DOHH2 (cell line): ENCODE results near the gene CCDC107.

Experiments used
- H3F3A ChIP-seq: fragments of 200-600 bp; sonication (generic), shearing (Covaris generic); 2 replicates; pipeline ENCODE4 v1.6.0; 2016; ENCODE audit warnings: antibody characterized with exemption, mild to moderate bottlenecking; ENCODE audit not compliant: control insufficient read depth, insufficient read depth
- H3K27ac ChIP-seq: fragments of 200-600 bp; sonication (generic); 2 replicates; pipeline ENCODE4 v1.5.1; 2014; ENCODE audit warnings: low read depth, mild to moderate bottlenecking, low read length, moderate library complexity
- H3K27me3 ChIP-seq: fragments of 200-600 bp; sonication (generic); 2 replicates; pipeline ENCODE4 v1.6.1; 2014; ENCODE audit warnings: mild to moderate bottlenecking, low read length, mixed read lengths; ENCODE audit not compliant: control insufficient read depth
- H3K36me3 ChIP-seq: fragments of 200-600 bp; sonication (generic); 2 replicates; pipeline ENCODE4 v1.6.1; 2014; ENCODE audit warnings: mild to moderate bottlenecking, low read length, moderate library complexity, mixed read lengths; ENCODE audit not compliant: control insufficient read depth
- H3K4me1 ChIP-seq: fragments of 200-600 bp; sonication (generic); 2 replicates; pipeline ENCODE4 v1.6.1; 2014; ENCODE audit warnings: mild to moderate bottlenecking, low read length, mixed read lengths; ENCODE audit not compliant: control insufficient read depth
- H3K4me2 ChIP-seq: fragments of 200-600 bp; sonication (generic); 2 replicates; pipeline ENCODE4 v1.6.0; 2014; ENCODE audit warnings: mild to moderate bottlenecking, low read length, moderate library complexity
- H3K4me3 ChIP-seq: fragments of 200-600 bp; sonication (generic); 2 replicates; pipeline ENCODE4 v1.5.1; 2014; ENCODE audit warnings: mild to moderate bottlenecking, low read length, mixed read lengths
- H3K79me2 ChIP-seq: fragments of 200-600 bp; sonication (generic); 2 replicates; pipeline ENCODE4 v1.6.1; 2014; ENCODE audit warnings: mild to moderate bottlenecking, low read length, mixed read lengths; ENCODE audit not compliant: control insufficient read depth
- H3K9me2 ChIP-seq: fragments of 200-600 bp; sonication (generic); replicated peaks from 2 replicates; pipeline ENCODE4 v1.6.1; 2014; ENCODE audit warnings: mild to moderate bottlenecking, low read length, mixed read lengths; ENCODE audit not compliant: control insufficient read depth
- H3K9me3 ChIP-seq: fragments of 200-600 bp; sonication (generic); 2 replicates; pipeline ENCODE4 v1.6.1; 2014; ENCODE audit warnings: antibody characterized with exemption, low read length, mixed read lengths; ENCODE audit not compliant: control insufficient read depth, insufficient read depth
- H4K20me1 ChIP-seq: fragments of 200-600 bp; sonication (generic); 2 replicates; pipeline ENCODE4 v1.6.0; 2014; ENCODE audit warnings: low read depth, mild to moderate bottlenecking, antibody characterized with exemption, low read length, moderate library complexity; ENCODE audit not compliant: control insufficient read depth, insufficient read depth
- CTCF ChIP-seq: fragments of 200-600 bp; sonication (generic); IDR thresholded peaks from one replicate; pipeline ENCODE4 v1.5.1; 2014; ENCODE audit warnings: antibody characterized with exemption, mild to moderate bottlenecking, low read depth, low read length; ENCODE audit not compliant: poor library complexity, severe bottlenecking
- EZH2phosphoT487 ChIP-seq: fragments of 200-600 bp; sonication (generic); IDR thresholded peaks from 2 replicates; pipeline ENCODE4 v1.6.1; 2017; ENCODE audit warnings: borderline replicate concordance, mild to moderate bottlenecking, antibody characterized with exemption, low read length, moderate library complexity, mixed read lengths

CCDC107 gene

DNA sequence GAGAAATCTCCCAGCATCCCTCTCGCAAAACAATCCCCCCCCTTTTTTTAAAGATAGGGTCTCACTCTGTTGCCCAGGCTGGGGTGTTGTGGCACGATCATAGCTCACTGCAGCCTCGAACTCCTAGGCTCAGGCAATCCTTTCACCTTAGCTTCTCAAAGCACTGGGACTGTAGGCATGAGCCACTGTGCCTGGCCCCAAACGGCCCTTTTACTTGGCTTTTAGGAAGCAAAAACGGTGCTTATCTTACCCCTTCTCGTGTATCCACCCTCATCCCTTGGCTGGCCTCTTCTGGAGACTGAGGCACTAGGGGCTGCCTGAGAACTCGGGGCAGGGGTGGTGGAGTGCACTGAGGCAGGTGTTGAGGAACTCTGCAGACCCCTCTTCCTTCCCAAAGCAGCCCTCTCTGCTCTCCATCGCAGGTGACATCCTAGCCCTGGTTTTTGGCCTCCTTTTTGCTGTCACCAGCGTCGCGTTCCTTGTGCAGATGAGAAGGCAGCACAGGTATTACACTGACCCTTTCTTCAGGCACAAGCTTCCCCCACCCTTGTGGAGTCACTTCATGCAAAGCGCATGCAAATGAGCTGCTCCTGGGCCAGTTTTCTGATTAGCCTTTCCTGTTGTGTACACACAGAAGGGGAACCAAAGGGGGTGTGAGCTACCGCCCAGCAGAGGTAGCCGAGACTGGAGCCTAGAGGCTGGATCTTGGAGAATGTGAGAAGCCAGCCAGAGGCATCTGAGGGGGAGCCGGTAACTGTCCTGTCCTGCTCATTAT is 22.4 kb downstream of the CCDC107 start:
- Histone ChIP-seq H3K4me3 (peak overlapping the region; percentile 19), H3K27me3 (no peaks in the 10 kb centered on the region), H3K27ac (no peak overlapping the region), H4K20me1 (no peaks in the 10 kb centered on the region), H3K79me2 (no peaks in the 10 kb centered on the region), H3K4me2 (peak overlapping the region; percentile 54), H3K4me1 (peaks cover 20% of the 10 kb centered on the region), H3K9me2 (no peaks in the 10 kb centered on the region), H3K9me3 (no peaks in the 10 kb centered on the region), H3K36me3 (no peaks in the 10 kb centered on the region), H3F3A (no peaks in the 10 kb centered on the region)
- TF ChIP-seq CTCF, result no peak
- TF ChIP-seq EZH2phosphoT487, result no peak

- H3K4me1 ChIP-seq, result peaks cover 23% of the 10 kb centered on the region
- no peaks in the 10 kb centered on the region for H3K36me3 ChIP-seq
- H3K27me3 ChIP-seq, result no peaks in the 10 kb centered on the region
- H3K4me3 ChIP-seq, result no peak overlapping the region
- H3K27ac ChIP-seq, result no peak overlapping the region
- H3F3A ChIP-seq, result no peaks in the 10 kb centered on the region
- H3K9me3 ChIP-seq, result no peaks in the 10 kb centered on the region
- no peaks in the 10 kb centered on the region for H3K9me2 ChIP-seq
- no peak for TF ChIP-seq CTCF
- no peak for TF ChIP-seq EZH2phosphoT487
- H3K4me2 ChIP-seq, result no peak overlapping the region; the same call in 1 of the 2 replicates
- no peaks in the 10 kb centered on the region for H4K20me1 ChIP-seq
- no peaks in the 10 kb centered on the region for H3K79me2 ChIP-seq
Measured at GRCh38 chr9:35681341-35682002, 23.4 kb downstream of the CCDC107 start.

DNA sequence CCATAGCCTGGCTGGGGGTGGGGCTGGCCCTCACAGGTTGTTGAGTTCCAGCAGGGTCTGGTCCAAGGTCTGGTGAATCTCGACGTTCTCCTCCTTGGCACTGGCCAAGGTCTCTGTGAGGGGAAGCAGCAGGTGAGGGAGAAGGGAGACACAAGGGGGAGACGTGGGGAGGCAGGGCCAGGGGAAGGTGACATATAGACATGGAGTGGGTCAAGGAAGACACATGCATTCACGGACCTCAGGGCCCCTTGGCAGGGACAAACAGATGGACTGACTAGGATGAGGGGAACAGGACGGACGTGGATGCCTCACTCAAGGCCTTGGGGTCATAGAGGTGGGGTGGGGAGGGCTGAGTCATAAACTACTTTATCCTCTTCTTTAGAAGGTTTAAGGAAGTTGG is 24.0 kb downstream of the CCDC107 start:
- Histone ChIP-seq H3K4me3 (no peak overlapping the region), H4K20me1 (no peaks in the 10 kb centered on the region), H3K27ac (no peak overlapping the region), H3F3A (no peaks in the 10 kb centered on the region), H3K4me1 (peaks cover 29% of the 10 kb centered on the region), H3K9me3 (no peaks in the 10 kb centered on the region), H3K27me3 (no peaks in the 10 kb centered on the region), H3K9me2 (no peaks in the 10 kb centered on the region), H3K36me3 (no peaks in the 10 kb centered on the region), H3K4me2 (no peak overlapping the region), H3K79me2 (no peaks in the 10 kb centered on the region)
- TF ChIP-seq CTCF (no peak), EZH2phosphoT487 (no peak)
